GM20431 (cell line): ENCODE data around the gene CEP250.
"Not testable (repeated sequence)": the region's sequence is repeated elsewhere in the genome, so short reads cannot be mapped to it uniquely, and the experiment has no call there.

ENCODE experiments used
- in situ Hi-C: fragments of 300-500 bp; cut with MseI, MboI; formaldehyde crosslinking; loops from one replicate; pipeline ENCODE4 v1.15.0; 2020; ENCODE audit warnings: low sequenced_read_pairs; ENCODE audit not compliant: unreplicated experiment

Gene CEP250

DNA sequence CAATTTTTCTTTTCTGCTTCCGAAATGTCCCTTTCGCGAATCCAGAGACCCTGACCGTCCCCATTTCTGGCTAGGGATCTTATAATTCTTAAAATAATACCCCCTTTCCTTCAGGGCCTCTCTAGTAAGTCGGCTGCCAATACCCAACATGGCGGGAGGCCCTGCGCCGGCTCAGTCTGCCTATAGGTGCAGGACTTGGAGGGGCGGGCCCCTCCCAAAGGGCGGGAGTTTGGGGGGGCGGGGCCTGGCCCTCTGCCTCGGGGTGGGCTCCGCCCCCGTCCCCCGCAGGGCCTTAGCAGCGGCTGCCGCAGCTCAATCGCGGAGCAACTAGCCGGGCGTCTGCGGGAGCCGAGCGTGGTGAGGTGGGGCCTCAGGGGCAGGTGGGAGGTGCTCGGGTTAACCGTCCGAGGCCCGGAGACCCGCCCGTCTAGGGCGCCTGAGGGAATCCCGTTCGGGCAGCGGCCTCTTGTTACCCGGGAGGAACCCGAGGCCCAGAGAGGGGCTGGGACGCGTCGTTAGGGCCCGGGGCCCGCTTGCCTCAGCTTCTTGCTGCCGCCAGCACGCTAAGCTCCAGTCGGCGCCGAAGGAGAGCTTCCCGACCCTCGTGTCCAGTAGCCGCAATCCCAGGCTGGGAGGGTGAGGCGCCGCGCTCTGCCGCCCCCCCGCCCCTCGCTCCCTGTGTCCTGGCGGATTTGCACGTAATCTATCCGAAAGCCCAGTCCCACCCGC, at the start of gene CEP250:
Gene CEP250 (plus strand): TSS at position 718 of the 729 bp plus-strand sequence. CDS start 6,770 bp downstream, outside the sequence.
- in situ Hi-C loops, result no loop called here

DNA sequence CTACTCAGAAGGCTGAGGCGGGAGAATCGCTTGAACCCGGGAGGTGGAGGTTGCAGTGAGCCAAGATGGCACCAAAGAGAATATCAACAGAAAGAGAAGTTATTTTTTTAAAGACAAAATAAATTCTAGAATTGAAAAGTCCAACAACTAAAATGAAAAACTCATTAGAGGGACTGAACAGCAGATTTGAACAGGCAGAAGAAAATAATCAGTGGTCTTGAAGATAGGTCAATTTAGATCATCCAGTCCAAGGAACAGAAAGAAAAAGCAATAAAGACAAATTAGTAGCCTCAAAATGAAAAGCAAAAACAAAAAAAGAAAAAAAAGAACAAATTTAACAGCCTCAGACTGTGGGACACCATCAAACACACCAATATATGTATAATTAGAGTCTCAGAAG, 49.6 kb upstream of the CEP250 start:
- in situ Hi-C loops, result no loop called here

- in situ Hi-C loops, result no loop called here
These were observed 47.1 kb upstream of the CEP250 start for GRCh38 chr20:35408270-35408669.

DNA sequence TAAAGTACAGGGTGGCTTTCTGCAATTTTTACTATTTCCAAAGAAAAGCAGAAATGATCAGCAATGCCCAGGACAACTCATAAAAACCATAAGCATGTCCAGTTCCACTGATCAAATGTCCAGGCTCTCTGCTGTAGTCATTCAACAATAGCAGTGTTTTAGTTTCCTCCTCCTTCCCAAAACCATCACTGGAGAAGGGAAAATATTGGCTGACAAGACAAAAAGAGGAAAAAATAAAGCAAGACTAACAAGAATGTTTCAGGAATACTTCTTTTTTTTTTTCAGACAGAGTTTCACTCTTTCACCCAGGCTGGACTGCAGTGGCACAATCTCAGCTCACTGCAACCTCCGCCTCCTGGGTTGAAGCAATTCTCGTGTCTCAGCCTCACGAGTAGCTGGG, 45.9 kb upstream of the CEP250 start:
- in situ Hi-C loops, result no loop called here

DNA sequence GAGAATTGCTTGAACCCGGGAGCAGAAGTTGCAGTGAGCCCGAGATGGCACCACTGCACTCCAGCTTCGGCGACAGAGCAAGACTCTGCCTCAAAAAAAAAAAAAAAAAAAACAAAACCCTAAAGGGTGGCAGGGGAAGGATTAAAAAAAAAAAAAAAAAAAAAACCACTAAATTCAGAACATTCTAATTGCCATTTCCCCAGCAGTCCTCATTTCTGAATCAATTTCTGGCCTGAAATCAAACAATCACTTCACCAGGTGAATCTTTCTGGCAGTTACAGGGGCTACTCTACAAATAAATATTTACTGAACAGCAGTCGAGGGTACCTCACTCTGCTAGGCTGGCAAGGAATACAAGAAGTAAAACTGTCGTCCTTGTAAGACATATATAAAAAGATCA, 44.8 kb upstream of the CEP250 start:
- in situ Hi-C loops, result no loop called here

DNA sequence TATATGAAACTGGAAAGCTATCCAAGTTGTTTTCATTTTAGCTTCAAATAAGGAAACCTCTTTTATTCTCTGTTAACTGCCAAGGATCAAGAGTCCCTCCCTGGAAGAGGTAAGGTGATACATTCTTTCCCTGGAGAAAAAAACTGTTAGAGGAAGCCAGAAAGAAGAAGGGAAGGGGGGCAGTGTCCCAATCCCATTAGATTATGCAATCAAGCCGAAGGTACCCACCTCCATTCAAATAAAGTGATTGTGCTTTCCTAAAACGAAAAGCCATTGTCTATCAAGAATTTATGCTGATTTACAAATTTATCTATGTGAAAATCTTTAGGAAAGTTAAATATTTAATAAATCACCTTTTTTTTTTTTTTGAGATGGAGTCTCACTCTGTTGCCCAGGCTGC, 34.1 kb upstream of the CEP250 start:
- in situ Hi-C loops, result no loop called here

DNA sequence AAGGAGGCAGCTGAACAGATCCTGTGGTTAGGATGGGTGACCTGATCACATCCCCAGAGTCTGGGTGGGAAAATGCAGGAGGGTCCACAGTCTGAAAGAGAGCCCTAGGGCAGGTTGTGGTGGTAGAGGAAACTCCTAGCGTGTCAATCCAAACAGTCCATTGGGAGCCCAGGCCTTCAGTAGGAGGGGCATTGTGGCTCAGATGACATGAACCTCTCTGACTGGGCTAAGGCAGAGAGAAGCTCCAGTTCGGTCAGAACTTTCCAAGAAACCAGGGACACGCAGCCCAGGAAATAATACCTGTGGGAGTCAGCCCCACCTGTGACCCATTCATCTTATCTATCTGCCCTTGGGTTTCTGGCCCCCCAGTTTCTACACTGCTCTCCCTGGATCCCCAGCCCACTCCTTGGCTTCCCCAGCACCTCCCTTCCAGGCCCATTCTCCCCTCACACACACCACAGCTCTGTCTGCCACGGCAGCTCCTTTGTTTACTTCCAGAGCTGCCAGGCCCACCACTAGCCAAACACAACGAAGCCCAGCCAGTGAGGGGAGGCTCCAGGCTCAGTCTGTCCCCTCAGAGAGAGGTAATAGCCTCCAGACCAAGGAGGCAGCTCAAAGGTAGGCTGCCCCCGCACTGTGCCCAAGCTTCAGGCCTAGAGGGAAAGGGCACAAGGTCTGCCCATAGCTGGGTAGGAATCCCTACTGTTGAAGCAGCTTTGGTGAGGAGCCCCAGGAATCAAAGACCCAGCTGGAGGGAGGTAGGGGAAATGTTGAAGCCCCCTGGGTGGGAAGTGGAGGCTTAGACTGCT, 23.6 kb upstream of the CEP250 start:
- in situ Hi-C loops, result loop anchor here (10.0 kb wide), 1 partner anchor 117 kb away; no protein-coding TSS in a partner anchor

GRCh38 chr20:35432430-35432735, 23.0 kb upstream of the CEP250 start:
- in situ Hi-C loops, result loop anchor here (10.0 kb wide), 1 partner anchor 118 kb away; no protein-coding TSS in a partner anchor

GRCh38 chr20:35433337-35433736, 22.1 kb upstream of the CEP250 start:
- in situ Hi-C loops, result loop anchor here (10.0 kb wide), 1 partner anchor 119 kb away; no protein-coding TSS in a partner anchor

GRCh38 chr20:35434085-35435005, 21.1 kb upstream of the CEP250 start:
- in situ Hi-C loops, result loop anchor here (10.0 kb wide), 1 partner anchor 120 kb away; no protein-coding TSS in a partner anchor

DNA sequence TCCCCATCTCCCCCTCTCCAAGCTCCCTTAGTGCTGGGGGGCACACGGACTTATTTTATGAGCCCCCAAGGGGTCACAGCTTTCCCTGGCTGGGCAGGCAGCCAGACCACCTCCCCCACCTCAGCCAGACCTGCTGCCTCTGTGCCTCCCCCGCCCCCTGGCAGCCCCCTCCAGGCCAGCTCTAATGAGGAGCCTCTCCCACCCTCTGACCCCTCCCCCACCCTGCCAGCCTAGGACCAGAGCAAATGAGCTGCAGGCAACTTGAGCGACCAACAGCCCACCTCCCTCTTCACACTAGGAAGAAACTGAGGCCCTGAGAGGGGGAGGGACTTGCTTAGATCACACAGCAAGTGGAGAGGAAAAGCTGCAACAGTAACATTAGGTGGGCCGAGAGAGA, 19.2 kb upstream of the CEP250 start:
- in situ Hi-C loops, result loop anchor here (10.0 kb wide), 1 partner anchor 121 kb away; no protein-coding TSS in a partner anchor

- in situ Hi-C loops, result loop anchor here (10.0 kb wide), 1 partner anchor 123 kb away; no protein-coding TSS in a partner anchor
These were observed 17.8 kb upstream of the CEP250 start for GRCh38 chr20:35437599-35437998.

- in situ Hi-C loops, result no loop called here
These were observed 12.4 kb upstream of the CEP250 start for GRCh38 chr20:35443003-35443402.

DNA sequence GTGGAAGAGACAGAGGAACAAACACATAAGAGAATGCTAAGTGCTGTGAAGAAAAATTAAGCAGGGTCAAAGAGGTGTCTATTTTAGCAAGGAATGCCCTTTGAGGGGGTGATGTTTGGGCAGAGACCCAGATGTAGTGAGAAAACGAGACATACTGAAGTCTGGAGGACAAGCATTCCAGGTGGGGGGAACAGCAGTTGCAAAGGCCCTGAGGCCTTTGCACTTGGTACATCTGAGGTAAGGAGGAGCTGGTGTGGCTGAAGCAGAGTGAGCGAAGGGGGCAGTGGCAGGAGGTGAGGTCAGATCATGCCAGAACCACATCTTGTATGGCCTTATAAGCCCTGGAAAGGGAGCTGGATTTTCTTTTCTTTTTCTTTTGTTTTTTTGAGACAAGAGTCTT, 11.2 kb upstream of the CEP250 start:
- in situ Hi-C loops, result no loop called here

- in situ Hi-C loops, result no loop called here
These were observed 8.9 kb upstream of the CEP250 start for GRCh38 chr20:35446356-35447078.

- in situ Hi-C loops, result no loop called here
These were observed 8.2 kb upstream of the CEP250 start for GRCh38 chr20:35447082-35447789.

DNA sequence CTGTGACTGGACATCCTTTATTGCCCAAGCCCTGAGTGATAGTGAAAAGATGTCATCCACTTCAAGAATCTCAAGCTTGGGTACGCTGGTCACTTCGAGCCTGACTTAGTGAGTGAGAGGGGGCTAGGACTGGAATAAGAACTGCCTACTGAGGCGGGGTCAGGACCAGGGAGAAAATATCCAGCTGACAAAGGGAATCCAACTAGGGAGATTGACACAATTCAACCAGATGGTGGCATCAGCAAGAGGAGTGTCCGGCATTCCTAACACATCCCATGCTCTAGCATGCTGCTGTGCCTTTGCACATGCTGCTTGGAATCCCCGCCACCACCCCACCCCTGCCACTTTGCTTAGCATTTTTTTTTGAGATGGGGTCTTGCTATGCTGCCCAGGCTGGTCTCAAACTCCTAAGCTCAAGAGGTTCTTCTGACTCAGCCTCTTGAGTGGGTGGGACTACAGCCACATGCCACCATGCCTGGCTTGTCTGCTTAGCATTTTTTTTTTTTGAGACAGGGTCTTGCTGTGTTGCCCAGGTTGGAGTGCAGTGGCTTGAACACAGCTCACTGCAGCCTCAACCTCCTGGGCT, 6.5 kb upstream of the CEP250 start:
- in situ Hi-C loops, result no loop called here

- in situ Hi-C loops, result not testable (repeated sequence)
These were observed 5.5 kb upstream of the CEP250 start for GRCh38 chr20:35449855-35450254.

DNA sequence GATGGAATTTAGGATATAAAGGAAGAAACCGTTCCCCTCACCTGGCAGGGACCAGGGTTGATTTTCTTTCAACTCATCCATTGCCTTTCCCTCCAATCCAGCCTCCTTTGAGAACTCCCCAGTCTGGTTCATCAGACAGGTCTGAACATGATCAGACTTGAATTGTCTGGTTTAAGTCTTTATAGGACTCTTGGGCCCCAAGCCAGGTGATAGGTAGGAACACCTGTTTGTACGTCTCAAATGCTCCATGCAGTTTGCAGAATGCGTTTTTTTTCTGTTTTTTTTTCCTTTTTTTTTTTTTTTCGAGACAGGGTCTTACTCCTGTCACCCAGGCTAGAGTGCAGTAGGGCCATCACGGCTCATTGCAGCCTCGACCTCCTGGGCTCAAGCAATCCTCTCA, 4.1 kb upstream of the CEP250 start:
- in situ Hi-C loops, result no loop called here
